HepG2 (cell line): ENCODE results near the gene MCFD2. TPM values are rescaled to one million over a fixed set of nuclear protein-coding genes. Genes with fewer than 3 reads are reported as not detected.

ENCODE experiments used
- MAX ChIP-seq: IDR thresholded peaks from 2 replicates; pipeline ENCODE4 v1.6.1; 2012; ENCODE audit warnings: inconsistent platforms
- MIXL1 ChIP-seq: IDR thresholded peaks from 2 replicates; pipeline ENCODE4 v1.6.1; 2016
- NFE2 ChIP-seq: sonication (generic); formaldehyde crosslinking; IDR thresholded peaks from 2 replicates; pipeline ENCODE4 v1.4.0; 2020; ENCODE audit warnings: missing genetic modification reagents
- NR3C1 ChIP-seq: sonication (generic); formaldehyde crosslinking; IDR thresholded peaks from 2 replicates; pipeline ENCODE4 v1.4.0; 2020; ENCODE audit warnings: missing genetic modification reagents
- RXRB ChIP-seq: IDR thresholded peaks from 2 replicates; pipeline ENCODE4 v1.6.1; 2016; ENCODE audit warnings: borderline replicate concordance, missing genetic modification reagents, missing compliant biosample characterization
- SIX4 ChIP-seq: sonication (generic); formaldehyde crosslinking; IDR thresholded peaks from 2 replicates; pipeline ENCODE4 v1.4.0; 2020; ENCODE audit warnings: missing genetic modification reagents
- SOX13 ChIP-seq, 3 experiments: fragments of 450-650 bp in 1 of 3; sonication (generic) in 1 of 3; formaldehyde crosslinking in 1 of 3; IDR thresholded peaks in 2 of 3; conservative IDR thresholded peaks in 1 of 3; 2 replicates each; pipeline versions ENCODE4 v1.5.0 to v1.6.1; 2016 to 2020; ENCODE audit warnings: antibody characterized with exemption in 1 of 3, mild to moderate bottlenecking in 1 of 3, missing compliant biosample characterization in 1 of 3, missing genetic modification reagents in 1 of 3, moderate library complexity in 1 of 3
- TEAD3 ChIP-seq: optimal IDR thresholded peaks from 2 replicates; pipeline ENCODE3; 2016; ENCODE audit warnings: borderline replicate concordance
- ZFP37 ChIP-seq: sonication (generic); formaldehyde crosslinking; IDR thresholded peaks from 2 replicates; pipeline ENCODE4 v1.4.0; 2020; ENCODE audit warnings: missing genetic modification reagents, borderline replicate concordance
- ZNF12 ChIP-seq: sonication (generic); formaldehyde crosslinking; IDR thresholded peaks from 2 replicates; pipeline ENCODE4 v1.5.0; 2020; ENCODE audit warnings: missing genetic modification reagents
- ZNF574 ChIP-seq: sonication (generic); formaldehyde crosslinking; IDR thresholded peaks from 2 replicates; pipeline ENCODE4 v1.4.0; 2020; ENCODE audit warnings: missing genetic modification reagents
- ZNF713 ChIP-seq: sonication (generic); formaldehyde crosslinking; IDR thresholded peaks from 2 replicates; pipeline ENCODE4 v1.4.0; 2020; ENCODE audit warnings: mild to moderate bottlenecking, missing genetic modification reagents
- ZNF737 ChIP-seq: sonication (generic); formaldehyde crosslinking; IDR thresholded peaks from 2 replicates; pipeline ENCODE4 v1.5.0; 2020; ENCODE audit warnings: missing genetic modification reagents, mild to moderate bottlenecking, borderline replicate concordance
- ZNF761 ChIP-seq: sonication (generic); formaldehyde crosslinking; conservative IDR thresholded peaks from 2 replicates; pipeline ENCODE4 v1.4.0; 2020; ENCODE audit warnings: mild to moderate bottlenecking, missing genetic modification reagents
- ZNF782 ChIP-seq: sonication (generic); formaldehyde crosslinking; IDR thresholded peaks from 2 replicates; pipeline ENCODE4 v1.4.0; 2020; ENCODE audit warnings: missing genetic modification reagents, mild to moderate bottlenecking, borderline replicate concordance
- ZSCAN5A ChIP-seq: sonication (generic); formaldehyde crosslinking; IDR thresholded peaks from 2 replicates; pipeline ENCODE4 v1.8.0; 2022; ENCODE audit warnings: mild to moderate bottlenecking, missing genetic modification reagents, borderline replicate concordance
- polyA plus RNA-seq, 8 experiments: library from polyadenylated mRNA; depleted of rRNA in 3 of 8; stranded (reverse) in 7 of 8; unstranded in 1 of 8; fragments of >200 nt; fragmentation: Illumina TruSeq in 4 of 8; extraction: Trizol in 4 of 8; gene quantifications; 2 replicates each; pipeline versions ENCODE4 v1.2.1 to v1.2.3, GENCODE V29; 2011 to 2016; ENCODE audit warnings: low read depth in 4 of 8, missing spikeins in 1 of 8, mixed read lengths in 1 of 8; ENCODE audit not compliant: insufficient read depth in 1 of 8
- total RNA-seq, 5 experiments: library from RNA; depleted of rRNA; stranded (reverse); fragments of >200 nt; fragmentation: Illumina TruSeq; extraction: Trizol; gene quantifications; 2 replicates each; pipeline ENCODE4 v1.2.3, GENCODE V29; 2016; ENCODE audit warnings: low read depth in 1 of 5
- TF ChIP-seq, protein P1 (sequence below): sonication (generic); formaldehyde crosslinking; IDR thresholded peaks from 2 replicates; pipeline ENCODE4 v1.4.0; 2020; ENCODE audit warnings: missing genetic modification reagents, borderline replicate concordance
- TF ChIP-seq, protein P2 (sequence below): sonication (generic); formaldehyde crosslinking; conservative IDR thresholded peaks from 2 replicates; pipeline ENCODE4 v1.4.0; 2020; ENCODE audit warnings: missing genetic modification reagents

Gene MCFD2
- total and polyA plus RNA-seq, 2 of the 13 experiments (the other 11 are each of a cell fraction or from before 2014, with no cell fraction given) = 183 to 232 TPM

GRCh38 chr2:46939626-46940359, 24.2 kb upstream of the MCFD2 start (continued):
- no peak for TF ChIP-seq RXRB (CRISPR knock-in tag)
- TF ChIP-seq MIXL1 = no peak
- TF ChIP-seq ZNF761 = no peak
- TF ChIP-seq ZNF12 = no peak
- TF ChIP-seq SOX13 (IDR thresholded peaks at IDR 0.05) = no peak
- no peak for TF ChIP-seq SOX13 (CRISPR knock-in tag; conservative IDR thresholded peaks at IDR 0.05 in 1 of 2, IDR thresholded peaks at IDR 0.05 in 1 of 2)
- TF ChIP-seq SIX4 = no peak
- no peak for TF ChIP-seq ZSCAN5A (CRISPR knock-in tag)
- 0 out of 2 replicates have a peak, but pooled peaks have one; percentile 22 for TF ChIP-seq ZNF737
- TF ChIP-seq NFE2 (CRISPR knock-in tag) = no peak
- TF ChIP-seq ZNF713 (CRISPR knock-in tag) = no peak
- TF ChIP-seq NR3C1 (CRISPR knock-in tag) = no peak
- TF ChIP-seq ZNF782 (CRISPR knock-in tag) = no peak
- TF ChIP-seq ZFP37 (CRISPR knock-in tag) = 0 out of 2 replicates have a peak, but pooled peaks have one; percentile 48
- TF ChIP-seq TEAD3 = peak; percentile 56
- TF ChIP-seq, protein P1, sequence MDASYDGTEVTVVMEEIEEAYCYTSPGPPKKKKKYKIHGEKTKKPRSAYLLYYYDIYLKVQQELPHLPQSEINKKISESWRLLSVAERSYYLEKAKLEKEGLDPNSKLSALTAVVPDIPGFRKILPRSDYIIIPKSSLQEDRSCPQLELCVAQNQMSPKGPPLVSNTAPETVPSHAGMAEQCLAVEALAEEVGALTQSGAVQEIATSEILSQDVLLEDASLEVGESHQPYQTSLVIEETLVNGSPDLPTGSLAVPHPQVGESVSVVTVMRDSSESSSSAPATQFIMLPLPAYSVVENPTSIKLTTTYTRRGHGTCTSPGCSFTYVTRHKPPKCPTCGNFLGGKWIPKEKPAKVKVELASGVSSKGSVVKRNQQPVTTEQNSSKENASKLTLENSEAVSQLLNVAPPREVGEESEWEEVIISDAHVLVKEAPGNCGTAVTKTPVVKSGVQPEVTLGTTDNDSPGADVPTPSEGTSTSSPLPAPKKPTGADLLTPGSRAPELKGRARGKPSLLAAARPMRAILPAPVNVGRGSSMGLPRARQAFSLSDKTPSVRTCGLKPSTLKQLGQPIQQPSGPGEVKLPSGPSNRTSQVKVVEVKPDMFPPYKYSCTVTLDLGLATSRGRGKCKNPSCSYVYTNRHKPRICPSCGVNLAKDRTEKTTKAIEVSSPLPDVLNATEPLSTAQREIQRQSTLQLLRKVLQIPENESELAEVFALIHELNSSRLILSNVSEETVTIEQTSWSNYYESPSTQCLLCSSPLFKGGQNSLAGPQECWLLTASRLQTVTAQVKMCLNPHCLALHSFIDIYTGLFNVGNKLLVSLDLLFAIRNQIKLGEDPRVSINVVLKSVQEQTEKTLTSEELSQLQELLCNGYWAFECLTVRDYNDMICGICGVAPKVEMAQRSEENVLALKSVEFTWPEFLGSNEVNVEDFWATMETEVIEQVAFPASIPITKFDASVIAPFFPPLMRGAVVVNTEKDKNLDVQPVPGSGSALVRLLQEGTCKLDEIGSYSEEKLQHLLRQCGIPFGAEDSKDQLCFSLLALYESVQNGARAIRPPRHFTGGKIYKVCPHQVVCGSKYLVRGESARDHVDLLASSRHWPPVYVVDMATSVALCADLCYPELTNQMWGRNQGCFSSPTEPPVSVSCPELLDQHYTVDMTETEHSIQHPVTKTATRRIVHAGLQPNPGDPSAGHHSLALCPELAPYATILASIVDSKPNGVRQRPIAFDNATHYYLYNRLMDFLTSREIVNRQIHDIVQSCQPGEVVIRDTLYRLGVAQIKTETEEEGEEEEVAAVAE (CRISPR knock-in tag) = peak; percentile 8; the same call in 1 of the 2 replicates
- TF ChIP-seq ZNF574 (CRISPR knock-in tag) = no peak
- TF ChIP-seq MAX = peak; percentile 28
- TF ChIP-seq, protein P2, sequence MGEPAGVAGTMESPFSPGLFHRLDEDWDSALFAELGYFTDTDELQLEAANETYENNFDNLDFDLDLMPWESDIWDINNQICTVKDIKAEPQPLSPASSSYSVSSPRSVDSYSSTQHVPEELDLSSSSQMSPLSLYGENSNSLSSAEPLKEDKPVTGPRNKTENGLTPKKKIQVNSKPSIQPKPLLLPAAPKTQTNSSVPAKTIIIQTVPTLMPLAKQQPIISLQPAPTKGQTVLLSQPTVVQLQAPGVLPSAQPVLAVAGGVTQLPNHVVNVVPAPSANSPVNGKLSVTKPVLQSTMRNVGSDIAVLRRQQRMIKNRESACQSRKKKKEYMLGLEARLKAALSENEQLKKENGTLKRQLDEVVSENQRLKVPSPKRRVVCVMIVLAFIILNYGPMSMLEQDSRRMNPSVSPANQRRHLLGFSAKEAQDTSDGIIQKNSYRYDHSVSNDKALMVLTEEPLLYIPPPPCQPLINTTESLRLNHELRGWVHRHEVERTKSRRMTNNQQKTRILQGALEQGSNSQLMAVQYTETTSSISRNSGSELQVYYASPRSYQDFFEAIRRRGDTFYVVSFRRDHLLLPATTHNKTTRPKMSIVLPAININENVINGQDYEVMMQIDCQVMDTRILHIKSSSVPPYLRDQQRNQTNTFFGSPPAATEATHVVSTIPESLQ (CRISPR knock-in tag) = no peak
